MCF 10A (cell line): ENCODE results near the gene FBXL3. TPM values are rescaled to one million over a fixed set of nuclear protein-coding genes. Genes with fewer than 3 reads are reported as not detected.
A peak's percentile ranks its signal among the peaks of the same experiment; 100 is the strongest.
"Not testable (repeated sequence)": the region's sequence is repeated elsewhere in the genome, so short reads cannot be mapped to it uniquely, and the experiment has no call there.

Experiments
- BruUV-seq: library from RNA; stranded (reverse); fragments of 400-500 nt; replicated peaks from 2 replicates; lab custom pipeline; 2021; lab: Mats Ljungman, UMichigan
- CTCF ChIA-PET: fragments of 300-600 bp; sonication (Branson Sonifier 250); formaldehyde crosslinking; extraction: SDS; loops from one replicate; lab custom pipeline; 2021; ENCODE audit warnings: antibody characterized with exemption, inconsistent platforms; lab: Yijun Ruan, JAX
- POLR2A ChIA-PET: fragments of 300-600, 350-650 bp; sonication (Branson Sonifier 250); formaldehyde crosslinking; extraction: SDS; loops from one replicate; lab custom pipeline; 2020; ENCODE audit warnings: antibody characterized with exemption, inconsistent platforms; lab: Yijun Ruan, JAX
- DNase-seq: peaks from one replicate; pipeline ENCODE4 v3.0.0-alpha.2; 2018; ENCODE audit not compliant: unreplicated experiment
- H3K27ac Mint-ChIP-seq: one replicate; pipeline ENCODE4 v1.8.0; 2022; ENCODE audit warnings: mild to moderate bottlenecking, low read depth, mixed read lengths; ENCODE audit not compliant: unreplicated experiment
- H3K27me3 Mint-ChIP-seq: one replicate; pipeline ENCODE4 v1.8.0; 2022; ENCODE audit warnings: mixed read lengths; ENCODE audit not compliant: insufficient read depth, unreplicated experiment
- H3K36me3 Mint-ChIP-seq: one replicate; pipeline ENCODE4 v1.8.0; 2022; ENCODE audit warnings: mild to moderate bottlenecking, moderate library complexity, mixed read lengths; ENCODE audit not compliant: insufficient read depth, unreplicated experiment
- H3K4me1 Mint-ChIP-seq: one replicate; pipeline ENCODE4 v1.8.0; 2022; ENCODE audit warnings: mixed read lengths; ENCODE audit not compliant: insufficient read depth, unreplicated experiment
- H3K4me3 Mint-ChIP-seq: one replicate; pipeline ENCODE4 v1.8.0; 2022; ENCODE audit warnings: mild to moderate bottlenecking, moderate library complexity, mixed read lengths; ENCODE audit not compliant: unreplicated experiment
- H3K9me3 Mint-ChIP-seq: one replicate; pipeline ENCODE4 v1.8.0; 2022; ENCODE audit warnings: mixed read lengths; ENCODE audit not compliant: unreplicated experiment
- CTCF ChIP-seq: fragments of 200-600 bp; IDR thresholded peaks from one replicate; pipeline ENCODE4 v1.8.0; 2022; ENCODE audit warnings: antibody characterized with exemption, mild to moderate bottlenecking; ENCODE audit not compliant: unreplicated experiment
- intact Hi-C: fragments of 100-400 bp; cut with micrococcal nuclease; formaldehyde crosslinking; loops from 2 replicates; pipeline ENCODE4 v1.14.1; 2022
- total RNA-seq: library from RNA; stranded (reverse); gene quantifications from 2 replicates; pipeline ENCODE4 v1.2.3, GENCODE V29; 2022

FBXL3 gene
- total RNA-seq, 1 experiment from 2014 or later = 34.9 TPM

GRCh38 chr13:77009011-77009410, 17.9 kb downstream of the FBXL3 start:
- TF ChIP-seq CTCF = no peak
- no TSS peak for BruUV-seq
- peaks cover 4% of the 10 kb centered on the region for H3K4me1 Mint-ChIP-seq
- H3K27me3 Mint-ChIP-seq = no peaks in the 10 kb centered on the region
- no peak overlapping the region for H3K4me3 Mint-ChIP-seq
- ChIA-PET POLR2A (no interaction called here), CTCF (interaction anchor here (1.2 kb wide), 1 partner anchor 8 kb away, joined by 3 read pairs; no protein-coding TSS in a partner anchor)
- no peaks in the 10 kb centered on the region for H3K9me3 Mint-ChIP-seq
- no peak overlapping the region for H3K27ac Mint-ChIP-seq
- no peak for DNase-seq
- peaks cover 66% of the 10 kb centered on the region for H3K36me3 Mint-ChIP-seq
- intact Hi-C loops = no loop called here

GRCh38 chr13:77008337-77008736, 18.6 kb downstream of the FBXL3 start:
- intact Hi-C loops, DNase-seq, H3K27me3 Mint-ChIP-seq, H3K27ac Mint-ChIP-seq, H3K4me3 Mint-ChIP-seq, H3K4me1 Mint-ChIP-seq, BruUV-seq, H3K9me3 Mint-ChIP-seq: not testable (repeated sequence)
- ChIA-PET POLR2A (interaction anchor here (4.3 kb wide), 1 partner anchor 16 kb away, joined by 29 read pairs; the partner anchor contains the start of gene CLN5), CTCF (interaction anchor here (1.2 kb wide), 1 partner anchor 9 kb away, joined by 3 read pairs; no protein-coding TSS in a partner anchor)
- H3K36me3 Mint-ChIP-seq = peaks cover 60% of the 10 kb centered on the region

GRCh38 chr13:77002590-77003190, 24.3 kb downstream of the FBXL3 start:
- H3K27me3 Mint-ChIP-seq = no peaks in the 10 kb centered on the region
- H3K36me3 Mint-ChIP-seq = peaks cover 50% of the 10 kb centered on the region
- CTCF ChIA-PET = interaction anchor here (0.5 to 3.5 kb wide), 43 partner anchors 10 to 1664 kb away, joined by 3 to 38 read pairs (median 4); partner anchors contain the start of gene KCTD12
- DNase-seq = peak; percentile 49
- H3K27ac Mint-ChIP-seq = peak overlapping the region; percentile 69
- no TSS peak for BruUV-seq
- H3K4me1 Mint-ChIP-seq = peaks cover 6% of the 10 kb centered on the region
- intact Hi-C loops = no loop called here
- TF ChIP-seq CTCF = peak; percentile 55
- no peak overlapping the region for H3K4me3 Mint-ChIP-seq
- POLR2A ChIA-PET = interaction anchor here (0.6 to 2.2 kb wide), 4 partner anchors 10 to 27 kb away, joined by 3 to 26 read pairs (median 4); partner anchors contain the start of gene CLN5
- H3K9me3 Mint-ChIP-seq = no peaks in the 10 kb centered on the region

- intact Hi-C loops = no loop called here
- BruUV-seq = no TSS peak
- peaks cover 6% of the 10 kb centered on the region for H3K4me1 Mint-ChIP-seq
Measured at GRCh38 chr13:77001963-77002587, 24.9 kb downstream of the FBXL3 start.

More at GRCh38 chr13:77001963-77002587, 24.9 kb downstream of the FBXL3 start:
- no peak for DNase-seq
- CTCF ChIA-PET = interaction anchor here (0.5 to 3.5 kb wide), 44 partner anchors 8 to 1663 kb away, joined by 3 to 38 read pairs (median 4); partner anchors contain the start of gene KCTD12
- no peaks in the 10 kb centered on the region for H3K27me3 Mint-ChIP-seq
- H3K36me3 Mint-ChIP-seq = peaks cover 50% of the 10 kb centered on the region
- POLR2A ChIA-PET = interaction anchor here (0.6 to 2.2 kb wide), 3 partner anchors 9 to 75 kb away, joined by 3 to 26 read pairs (median 4); partner anchors contain the start of gene CLN5
- no peak overlapping the region for H3K4me3 Mint-ChIP-seq
- no peak for TF ChIP-seq CTCF
- peak overlapping the region; percentile 69 for H3K27ac Mint-ChIP-seq
- no peaks in the 10 kb centered on the region for H3K9me3 Mint-ChIP-seq
